Endothelial cell of umbilical vein (primary cell): ENCODE results near the gene VIT. TPM values are rescaled to one million over a fixed set of nuclear protein-coding genes. Genes with fewer than 3 reads are reported as not detected.

Experiments used
- BruUV-seq: library from RNA; stranded (reverse); fragments of 400-500 nt; replicated peaks from 2 replicates; lab custom pipeline; 2021; lab: Mats Ljungman, UMichigan
- CTCF ChIA-PET: fragments of 300-600, 350-600 bp; sonication (Branson Sonifier 250); formaldehyde crosslinking; loops from one replicate; lab custom pipeline; 2021; ENCODE audit warnings: antibody characterized with exemption, inconsistent platforms; lab: Charles Lee
- POLR2A ChIA-PET: fragments of 300-600, 350-600 bp; sonication (Branson Sonifier 250); formaldehyde crosslinking; loops from one replicate; lab custom pipeline; 2021; ENCODE audit warnings: antibody characterized with exemption, inconsistent platforms; lab: Charles Lee
- DNase-seq: peaks from one replicate; pipeline ENCODE4 v3.0.0-alpha.2; 2011; ENCODE audit warnings: low read depth, low spot score
- FAIRE-seq: peaks from 2 replicates; lab custom pipeline; 2011; peaks lifted over from hg19 to GRCh38; lab: Jason Lieb, UNC
- H2AFZ ChIP-seq: 2 replicates; pipeline ENCODE4 v1.6.0; 2012; ENCODE audit warnings: low read depth, low read length, control low read depth, inconsistent platforms
- H3K27ac ChIP-seq: 2 replicates; pipeline ENCODE4 v1.5.1; 2011; ENCODE audit warnings: low read depth, mild to moderate bottlenecking, control low read depth, low read length, moderate library complexity; ENCODE audit not compliant: insufficient read depth
- H3K27me3 ChIP-seq, 2 experiments: 2 replicates each; pipeline versions ENCODE4 v1.6.0 to v1.6.1; 2011; ENCODE audit warnings: low read length in 2 of 2, mixed read lengths in 1 of 2; ENCODE audit not compliant: control insufficient read depth in 2 of 2, insufficient read depth in 2 of 2
- H3K36me3 ChIP-seq, 2 experiments: 2 replicates in 1 of 2; 3 replicates in 1 of 2; pipeline ENCODE4 v1.5.1; 2011; ENCODE audit warnings: low read length in 2 of 2, mild to moderate bottlenecking in 1 of 2, moderate library complexity in 1 of 2; ENCODE audit not compliant: control insufficient read depth in 2 of 2, insufficient read depth in 2 of 2; ENCODE audit errors: extremely low read depth in 1 of 2
- H3K4me1 ChIP-seq: 3 replicates; pipeline ENCODE4 v1.5.1; 2011; ENCODE audit warnings: mild to moderate bottlenecking, low read length; ENCODE audit not compliant: control insufficient read depth, insufficient read depth; ENCODE audit errors: extremely low read depth
- H3K4me2 ChIP-seq: 2 replicates; pipeline ENCODE4 v1.6.1; 2011; ENCODE audit warnings: low read length, control low read depth, mixed read lengths; ENCODE audit not compliant: insufficient read depth
- H3K4me3 ChIP-seq, 3 experiments: fragments of 200-600 bp in 1 of 3; sonication (generic), shearing (Covaris generic) in 1 of 3; replicated peaks in 1 of 3; 2 replicates each; pipeline ENCODE4 v1.5.1; 2011 to 2016; ENCODE audit warnings: control low read depth in 3 of 3, low read length in 3 of 3, mild to moderate bottlenecking in 2 of 3, inconsistent platforms in 1 of 3, low read depth in 1 of 3, moderate library complexity in 1 of 3; ENCODE audit not compliant: insufficient read depth in 1 of 3
- H3K79me2 ChIP-seq: 2 replicates; pipeline ENCODE4 v1.6.0; 2012; ENCODE audit warnings: low read length, inconsistent platforms; ENCODE audit not compliant: control insufficient read depth, insufficient read depth
- H3K9ac ChIP-seq: replicated peaks from 2 replicates; pipeline ENCODE3; 2011; ENCODE audit warnings: low read length, control low read depth; ENCODE audit not compliant: insufficient read depth; ENCODE audit errors: extremely low read depth
- H3K9me1 ChIP-seq: replicated peaks from 3 replicates; pipeline ENCODE4 v1.6.0; 2011; ENCODE audit warnings: mild to moderate bottlenecking, low read length; ENCODE audit not compliant: control insufficient read depth, insufficient read depth; ENCODE audit errors: extremely low read depth
- H3K9me3 ChIP-seq: replicated peaks from 2 replicates; pipeline ENCODE4 v1.5.1; 2012; ENCODE audit warnings: low read length, inconsistent platforms; ENCODE audit not compliant: control insufficient read depth, insufficient read depth
- H4K20me1 ChIP-seq: replicated peaks from 2 replicates; pipeline ENCODE3; 2011; ENCODE audit warnings: mild to moderate bottlenecking, low read length; ENCODE audit not compliant: control insufficient read depth, insufficient read depth; ENCODE audit errors: extremely low read depth
- EZH2 ChIP-seq: IDR thresholded peaks from 2 replicates; pipeline ENCODE4 v1.6.1; 2012; ENCODE audit warnings: borderline replicate concordance, low read depth, mild to moderate bottlenecking, moderate library complexity, low read length, inconsistent platforms; ENCODE audit not compliant: severe bottlenecking
- FOS ChIP-seq: IDR thresholded peaks from 2 replicates; pipeline ENCODE4 v1.6.1; 2011; ENCODE audit warnings: mild to moderate bottlenecking, low read length, moderate library complexity, borderline replicate concordance; ENCODE audit not compliant: insufficient read depth
- GATA2 ChIP-seq: IDR thresholded peaks from 2 replicates; pipeline ENCODE4 v1.7.0; 2011; ENCODE audit warnings: low read depth, mild to moderate bottlenecking, moderate library complexity, mixed read lengths, low read length; ENCODE audit not compliant: insufficient read length, insufficient read depth
- JUN ChIP-seq: IDR thresholded peaks from 2 replicates; pipeline ENCODE4 v1.6.1; 2011; ENCODE audit warnings: borderline replicate concordance, low read depth; ENCODE audit not compliant: insufficient read length, insufficient read depth
- POLR2A ChIP-seq: IDR thresholded peaks from 2 replicates; pipeline ENCODE4 v1.6.1; 2012; ENCODE audit warnings: low read depth, mild to moderate bottlenecking, control low read depth, low read length
- dilution Hi-C: fragments of 300-500 bp; cut with MboI; formaldehyde crosslinking; loops from one replicate; pipeline ENCODE4 v1.15.0; 2019; ENCODE audit warnings: low sequenced_read_pairs; ENCODE audit not compliant: extremely low pct_ligation_motif_present
- intact Hi-C: fragments of 100-400 bp; cut with micrococcal nuclease; formaldehyde crosslinking; loops from one replicate; pipeline ENCODE4 v1.10.0; 2022
- polyA plus RNA-seq, 4 experiments: library from polyadenylated mRNA; depleted of rRNA in 3 of 4; stranded (reverse) in 3 of 4; unstranded in 1 of 4; fragments of >200 nt; gene quantifications; 2 replicates each; pipeline versions ENCODE4 v1.2.1 to v1.2.3, GENCODE V29; 2011 to 2012; ENCODE audit warnings: missing spikeins in 1 of 4
- total RNA-seq: library from RNA; stranded (reverse); gene quantifications from 2 replicates; pipeline ENCODE4 v1.2.3, GENCODE V29; 2021
- TF ChIP-seq, protein P1 (sequence below): IDR thresholded peaks from 2 replicates; pipeline ENCODE4 v1.6.1; 2011; ENCODE audit not compliant: insufficient read depth, insufficient read length
- TF ChIP-seq, protein P2 (sequence below), 2 donors: IDR thresholded peaks; 1 replicate in 1 of 2; 2 replicates in 1 of 2; pipeline ENCODE4 v1.5.1; 2011; ENCODE audit warnings: low read length in 2 of 2, mild to moderate bottlenecking in 2 of 2, moderate library complexity in 2 of 2, control low read depth in 1 of 2, inconsistent platforms in 1 of 2, low read depth in 1 of 2; ENCODE audit not compliant: insufficient read depth in 1 of 2; ENCODE audit errors: extremely low read depth in 1 of 2

VIT gene
- total and polyA plus RNA-seq, 2 donors (not counting 3 experiments of a cell fraction or from before 2014, with no cell fraction given): 0.54 to 0.88 TPM

DNA sequence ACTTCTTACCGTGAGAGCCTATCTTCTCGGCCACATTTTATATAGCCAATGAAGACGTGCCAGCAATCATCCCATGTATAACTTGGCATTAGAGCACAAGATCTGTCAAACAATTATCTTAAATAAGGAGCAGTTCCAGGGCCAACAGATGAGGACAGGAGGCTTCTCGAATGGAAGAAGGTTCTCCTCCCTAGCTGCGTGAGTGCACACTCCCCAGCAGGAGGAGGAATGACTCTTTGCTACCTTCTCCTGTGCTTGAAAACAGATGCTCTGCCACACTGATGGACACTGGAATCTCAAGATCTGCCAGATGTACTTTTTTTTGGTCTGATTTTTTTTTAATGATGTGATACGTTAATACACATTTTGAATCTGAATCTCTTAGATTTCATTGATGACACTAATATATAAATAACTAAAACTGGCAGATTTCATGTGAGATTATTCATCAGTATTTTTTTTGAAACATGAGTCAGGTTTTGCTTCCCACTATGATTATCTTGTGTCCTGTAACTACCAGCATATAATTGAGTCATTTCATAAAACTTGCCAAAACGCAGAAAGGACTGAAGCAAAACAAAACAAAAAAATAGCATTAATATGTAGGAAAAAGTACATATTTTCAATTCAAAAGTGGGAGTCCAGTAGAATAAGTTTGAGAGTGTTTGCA is 626 bp upstream of the VIT start:
- Histone ChIP-seq H4K20me1 (no peaks in the 10 kb centered on the region), H3K9ac (peak overlapping the region; percentile 60), H3K27ac (peak overlapping the region; percentile 32), H3K79me2 (no peaks in the 10 kb centered on the region), H3K9me1 (no peaks in the 10 kb centered on the region), H3K9me3 (no peaks in the 10 kb centered on the region), H3K4me3 (peak overlapping the region in 1 of 3 experiments; percentile 71), H3K27me3 (no peaks in the 10 kb centered on the region), H3K36me3 (no peaks in the 10 kb centered on the region), H3K4me2 (peak overlapping the region; percentile 99), H2AFZ (peak overlapping the region; percentile 1), H3K4me1 (peaks cover 28% of the 10 kb centered on the region)
- intact Hi-C loops (loop anchor here (5.0 kb wide), 1 partner anchor 76 kb away; no protein-coding TSS in a partner anchor), dilution Hi-C loops (no loop called here)
- FAIRE-seq (peak; percentile 81), DNase-seq (peak; percentile 70)
- no TSS peak for BruUV-seq
- ChIA-PET POLR2A (interaction anchor here (0.7 kb wide), 2 partner anchors 167 to 279 kb away, joined by 6 to 10 read pairs; no protein-coding TSS in a partner anchor), CTCF (interaction anchor here (0.6 to 3.1 kb wide), 8 partner anchors 32 to 1535 kb away, joined by 3 to 12 read pairs (median 5); no protein-coding TSS in a partner anchor)
- TF ChIP-seq, protein P1, sequence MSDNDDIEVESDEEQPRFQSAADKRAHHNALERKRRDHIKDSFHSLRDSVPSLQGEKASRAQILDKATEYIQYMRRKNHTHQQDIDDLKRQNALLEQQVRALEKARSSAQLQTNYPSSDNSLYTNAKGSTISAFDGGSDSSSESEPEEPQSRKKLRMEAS: no peak
- TF ChIP-seq POLR2A (no peak), EZH2 (no peak), GATA2 (peak; percentile 59), FOS (peak; percentile 80), JUN (peak; percentile 16)
- TF ChIP-seq, protein P2, sequence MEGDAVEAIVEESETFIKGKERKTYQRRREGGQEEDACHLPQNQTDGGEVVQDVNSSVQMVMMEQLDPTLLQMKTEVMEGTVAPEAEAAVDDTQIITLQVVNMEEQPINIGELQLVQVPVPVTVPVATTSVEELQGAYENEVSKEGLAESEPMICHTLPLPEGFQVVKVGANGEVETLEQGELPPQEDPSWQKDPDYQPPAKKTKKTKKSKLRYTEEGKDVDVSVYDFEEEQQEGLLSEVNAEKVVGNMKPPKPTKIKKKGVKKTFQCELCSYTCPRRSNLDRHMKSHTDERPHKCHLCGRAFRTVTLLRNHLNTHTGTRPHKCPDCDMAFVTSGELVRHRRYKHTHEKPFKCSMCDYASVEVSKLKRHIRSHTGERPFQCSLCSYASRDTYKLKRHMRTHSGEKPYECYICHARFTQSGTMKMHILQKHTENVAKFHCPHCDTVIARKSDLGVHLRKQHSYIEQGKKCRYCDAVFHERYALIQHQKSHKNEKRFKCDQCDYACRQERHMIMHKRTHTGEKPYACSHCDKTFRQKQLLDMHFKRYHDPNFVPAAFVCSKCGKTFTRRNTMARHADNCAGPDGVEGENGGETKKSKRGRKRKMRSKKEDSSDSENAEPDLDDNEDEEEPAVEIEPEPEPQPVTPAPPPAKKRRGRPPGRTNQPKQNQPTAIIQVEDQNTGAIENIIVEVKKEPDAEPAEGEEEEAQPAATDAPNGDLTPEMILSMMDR (IDR thresholded peaks at IDR 0.05; ENCODE audit: extremely low read depth in 1 of 2, insufficient read depth in 1 of 2, low read depth in 1 of 2, low read length in 2 of 2): peak; percentile 16 to 21
